Mesenchymal stem cell (in vitro differentiated cells and primary cell): ENCODE measurements around the gene FH. TPM values are rescaled to one million over a fixed set of nuclear protein-coding genes. Genes with fewer than 3 reads are reported as not detected.
A peak's percentile ranks its signal among the peaks of the same experiment; 100 is the strongest.

Experiments used
- DNase-seq: peaks from one replicate; pipeline ENCODE4 v3.0.0-alpha.2; 2013
- H2AFZ ChIP-seq: one replicate; pipeline ENCODE4 v1.6.1; 2013; ENCODE audit warnings: low read depth, mild to moderate bottlenecking, control low read depth, inconsistent platforms, low read length, moderate library complexity
- H2AK5ac ChIP-seq: 2 replicates; pipeline ENCODE4 v1.6.1; 2013; ENCODE audit warnings: low read length, moderate library complexity, mild to moderate bottlenecking, inconsistent platforms; ENCODE audit not compliant: severe bottlenecking
- H2BK120ac ChIP-seq: one replicate; pipeline ENCODE4 v1.6.1; 2013; ENCODE audit warnings: low read depth, mild to moderate bottlenecking, inconsistent platforms, low read length, moderate library complexity
- H2BK12ac ChIP-seq, 2 experiments: one replicate each; pipeline ENCODE4 v1.6.1; 2013; ENCODE audit warnings: inconsistent platforms in 2 of 2, low read length in 2 of 2, mild to moderate bottlenecking in 2 of 2, moderate library complexity in 2 of 2, control low read depth in 1 of 2
- H2BK15ac ChIP-seq: one replicate; pipeline ENCODE4 v1.6.1; 2013; ENCODE audit warnings: mild to moderate bottlenecking, low read depth, inconsistent platforms; ENCODE audit not compliant: poor library complexity, severe bottlenecking
- H2BK5ac ChIP-seq: 2 replicates; pipeline ENCODE4 v1.6.1; 2013; ENCODE audit warnings: low read depth, mild to moderate bottlenecking, low read length, control low read depth, inconsistent platforms; ENCODE audit not compliant: poor library complexity, severe bottlenecking
- H3K14ac ChIP-seq, 2 experiments: one replicate each; pipeline ENCODE4 v1.6.1; 2013; ENCODE audit warnings: inconsistent platforms in 2 of 2, low read length in 2 of 2, control low read depth in 1 of 2, mild to moderate bottlenecking in 1 of 2, moderate library complexity in 1 of 2
- H3K18ac ChIP-seq, 2 experiments: one replicate each; pipeline ENCODE4 v1.6.1; 2013; ENCODE audit warnings: inconsistent platforms in 2 of 2, low read length in 2 of 2, control low read depth in 1 of 2, low read depth in 1 of 2, mild to moderate bottlenecking in 1 of 2
- H3K23ac ChIP-seq, 2 experiments: one replicate each; pipeline ENCODE4 v1.6.1; 2013; ENCODE audit warnings: inconsistent platforms in 2 of 2, low read length in 2 of 2, mild to moderate bottlenecking in 2 of 2, moderate library complexity in 2 of 2, control low read depth in 1 of 2
- H3K27ac ChIP-seq: 2 replicates; pipeline ENCODE4 v1.5.1; 2013; ENCODE audit warnings: mild to moderate bottlenecking, moderate library complexity, low read length, control low read depth, inconsistent platforms; ENCODE audit not compliant: poor library complexity, severe bottlenecking
- H3K27me3 ChIP-seq, 2 experiments: 2 replicates each; pipeline versions ENCODE4 v1.6.1 to v1.7.0; 2013; ENCODE audit warnings: low read length in 2 of 2, mild to moderate bottlenecking in 2 of 2, moderate library complexity in 2 of 2, control low read depth in 1 of 2, inconsistent platforms in 1 of 2; ENCODE audit not compliant: control insufficient read depth in 1 of 2, insufficient read depth in 1 of 2
- H3K36me3 ChIP-seq, 2 experiments: 2 replicates each; pipeline versions ENCODE4 v1.6.1 to v1.7.0; 2013; ENCODE audit warnings: low read length in 2 of 2, control low read depth in 1 of 2, inconsistent platforms in 1 of 2, low read depth in 1 of 2, mild to moderate bottlenecking in 1 of 2; ENCODE audit not compliant: insufficient read depth in 2 of 2, control insufficient read depth in 1 of 2
- H3K4ac ChIP-seq, 2 experiments: one replicate each; pipeline ENCODE4 v1.6.1; 2013; ENCODE audit warnings: inconsistent platforms in 2 of 2, low read length in 2 of 2, mild to moderate bottlenecking in 2 of 2, moderate library complexity in 2 of 2, control low read depth in 1 of 2, low read depth in 1 of 2
- H3K4me1 ChIP-seq: 2 replicates; pipeline ENCODE4 v1.6.1; 2013; ENCODE audit warnings: low read depth, low read length, control low read depth; ENCODE audit not compliant: control insufficient read depth, insufficient read depth
- H3K4me2 ChIP-seq: 2 replicates; pipeline ENCODE4 v1.6.1; 2013; ENCODE audit warnings: low read length, mild to moderate bottlenecking, inconsistent platforms; ENCODE audit not compliant: poor library complexity, severe bottlenecking
- H3K4me3 ChIP-seq, 2 experiments: 2 replicates each; pipeline versions ENCODE4 v1.5.1 to v1.7.0; 2013; ENCODE audit warnings: low read length in 2 of 2, mild to moderate bottlenecking in 2 of 2, control low read depth in 1 of 2, low read depth in 1 of 2; ENCODE audit not compliant: insufficient read depth in 1 of 2
- H3K79me1 ChIP-seq: replicated peaks from 2 replicates; pipeline ENCODE4 v1.6.1; 2013; ENCODE audit warnings: mild to moderate bottlenecking, control low read depth, low read length, inconsistent platforms; ENCODE audit not compliant: poor library complexity, severe bottlenecking
- H3K9ac ChIP-seq: 2 replicates; pipeline ENCODE4 v1.7.0; 2013; ENCODE audit warnings: mild to moderate bottlenecking, low read length, moderate library complexity
- H3K9me3 ChIP-seq: 2 replicates; pipeline ENCODE4 v1.7.0; 2013; ENCODE audit warnings: mild to moderate bottlenecking, low read length; ENCODE audit not compliant: control insufficient read depth
- H4K8ac ChIP-seq: one replicate; pipeline ENCODE4 v1.6.1; 2013; ENCODE audit warnings: inconsistent platforms, mild to moderate bottlenecking, low read length, moderate library complexity
- H4K91ac ChIP-seq: one replicate; pipeline ENCODE4 v1.6.1; 2013; ENCODE audit warnings: mild to moderate bottlenecking, low read length, inconsistent platforms
- WGBS: methylation state at CpG from one replicate; pipeline ENCODE4 v1.1.7; 2013; ENCODE audit warnings: mixed read lengths; 5-methylcytosine and 5-hydroxymethylcytosine counted together
- polyA plus RNA-seq, 2 experiments: library from polyadenylated mRNA; stranded (reverse); fragments of 200-250 nt; gene quantifications; one replicate each; pipeline ENCODE4 v1.2.3, GENCODE V29; 2013

FH gene
- 40.5 TPM for polyA plus RNA-seq (2013, experiment 1 of 2)
- polyA plus RNA-seq (2013, experiment 2 of 2): 41.6 TPM

DNA sequence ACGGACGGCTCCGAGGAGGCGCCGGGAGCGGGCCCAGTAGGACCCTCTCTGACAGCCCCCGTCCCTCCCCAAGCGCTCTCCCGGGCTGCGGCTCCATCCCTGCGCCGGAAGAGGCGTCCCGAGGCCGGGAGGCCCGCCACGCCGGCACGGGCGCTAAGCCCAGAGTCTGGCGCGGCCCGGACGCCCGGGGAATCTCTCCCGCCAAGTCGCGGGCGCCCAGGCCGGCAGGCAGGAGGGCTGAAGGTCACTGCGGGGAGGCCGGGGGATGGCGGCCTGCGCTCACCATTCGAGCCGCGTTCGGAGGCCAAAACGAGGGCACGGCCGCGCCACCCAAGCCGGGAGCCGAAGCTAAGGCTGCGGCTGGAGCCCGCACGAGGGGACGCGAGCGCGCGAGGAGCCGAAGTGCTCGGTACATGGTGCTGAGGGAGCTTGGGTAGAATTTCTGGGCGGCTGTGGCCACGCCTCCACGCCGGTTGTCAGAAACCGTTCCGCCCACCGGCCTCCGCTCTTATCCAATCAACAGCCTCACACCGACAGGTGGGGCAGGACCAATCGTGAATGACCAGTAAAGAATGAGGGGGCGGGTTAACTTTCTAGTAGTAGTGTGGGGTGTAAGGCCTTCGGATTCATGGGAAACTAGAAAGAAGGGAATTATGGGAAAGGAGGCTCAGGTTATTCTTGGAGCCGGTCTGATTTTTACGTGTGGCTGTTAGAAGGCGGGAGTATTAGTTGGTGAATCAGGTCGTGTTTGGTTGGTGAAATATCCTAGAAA, at the start of gene FH:
Gene FH (minus strand): TSS at position 448 of the 772 bp plus-strand sequence. CDS start 33 bp downstream, at position 415.
- H2BK5ac ChIP-seq: no peak within 1 kb of the TSS
- H3K79me1 ChIP-seq: peaks cover 8% of the 10 kb centered on the region
- peak within 1 kb of the TSS; percentile 87 for H4K91ac ChIP-seq
- H3K9ac ChIP-seq: peak within 1 kb of the TSS; percentile 90
- peak within 1 kb of the TSS; percentile 91 for H2AFZ ChIP-seq
- peak within 1 kb of the TSS; percentile 82 for H3K4me2 ChIP-seq
- no peak within 1 kb of the TSS for H2BK12ac ChIP-seq
- peaks cover 2% of the 10 kb centered on the region for H3K4me1 ChIP-seq
- H2BK120ac ChIP-seq: peak within 1 kb of the TSS; percentile 68
- H3K27ac ChIP-seq: no peak within 1 kb of the TSS
- peak within 1 kb of the TSS; percentile 46 to 59 for H3K4ac ChIP-seq
- peaks cover 0 to 10% of the 10 kb centered on the region in 2 experiments for H3K36me3 ChIP-seq
- H3K4me3 ChIP-seq: peak within 1 kb of the TSS; percentile 85 to 93
- H3K23ac ChIP-seq: peak within 1 kb of the TSS in 1 of 2 experiments; percentile 48
- peak within 1 kb of the TSS; percentile 17 for H4K8ac ChIP-seq
- peak within 1 kb of the TSS; percentile 45 to 80 for H3K14ac ChIP-seq
- peak; percentile 99 for DNase-seq
- WGBS: under 1% methylated on average over 60 of the region's 70 CpGs
- peaks cover 0 to 14% of the 10 kb centered on the region in 2 experiments for H3K27me3 ChIP-seq
- H2BK15ac ChIP-seq: peak within 1 kb of the TSS; percentile 48
- no peaks in the 10 kb centered on the region for H3K9me3 ChIP-seq
- peak within 1 kb of the TSS; percentile 87 for H3K18ac ChIP-seq
- no peak within 1 kb of the TSS for H2AK5ac ChIP-seq

DNA sequence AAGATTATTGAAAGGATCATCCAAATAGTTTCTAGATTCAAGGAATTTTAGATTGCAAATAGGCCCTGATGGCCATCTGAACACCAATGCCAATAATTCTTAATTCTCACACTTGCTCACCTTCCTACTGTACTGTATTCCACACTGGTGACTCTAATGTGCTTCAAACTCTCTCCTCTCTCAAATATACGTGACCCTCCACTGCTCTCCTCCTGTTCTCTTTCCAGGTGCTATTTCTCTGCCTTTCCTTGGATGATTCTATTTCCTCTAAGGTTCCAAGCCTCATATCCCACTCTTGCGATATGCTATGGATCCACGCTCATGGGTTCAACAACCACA, 41.3 kb upstream of the FH start:
- Histone ChIP-seq H3K14ac (no peak overlapping the region), H2BK5ac (no peak overlapping the region), H3K4ac (no peak overlapping the region), H4K91ac (no peak overlapping the region), H3K79me1 (no peaks in the 10 kb centered on the region), H2AK5ac (peak overlapping the region; percentile 14), H3K27ac (peak overlapping the region; percentile 17), H2BK12ac (no peak overlapping the region), H4K8ac (no peak overlapping the region), H3K27me3 (no peaks in the 10 kb centered on the region), H2AFZ (no peak overlapping the region), H3K36me3 (peaks cover 0 to 6% of the 10 kb centered on the region in 2 experiments), H2BK120ac (no peak overlapping the region), H3K9ac (no peak overlapping the region), H3K9me3 (no peaks in the 10 kb centered on the region), H3K23ac (no peak overlapping the region), H3K4me2 (no peak overlapping the region), H3K4me3 (no peak overlapping the region), H2BK15ac (no peak overlapping the region), H3K18ac (no peak overlapping the region), H3K4me1 (peaks cover 1% of the 10 kb centered on the region)
- WGBS: 73% methylated on average over 3 of the region's 3 CpGs
- no peak for DNase-seq

DNA sequence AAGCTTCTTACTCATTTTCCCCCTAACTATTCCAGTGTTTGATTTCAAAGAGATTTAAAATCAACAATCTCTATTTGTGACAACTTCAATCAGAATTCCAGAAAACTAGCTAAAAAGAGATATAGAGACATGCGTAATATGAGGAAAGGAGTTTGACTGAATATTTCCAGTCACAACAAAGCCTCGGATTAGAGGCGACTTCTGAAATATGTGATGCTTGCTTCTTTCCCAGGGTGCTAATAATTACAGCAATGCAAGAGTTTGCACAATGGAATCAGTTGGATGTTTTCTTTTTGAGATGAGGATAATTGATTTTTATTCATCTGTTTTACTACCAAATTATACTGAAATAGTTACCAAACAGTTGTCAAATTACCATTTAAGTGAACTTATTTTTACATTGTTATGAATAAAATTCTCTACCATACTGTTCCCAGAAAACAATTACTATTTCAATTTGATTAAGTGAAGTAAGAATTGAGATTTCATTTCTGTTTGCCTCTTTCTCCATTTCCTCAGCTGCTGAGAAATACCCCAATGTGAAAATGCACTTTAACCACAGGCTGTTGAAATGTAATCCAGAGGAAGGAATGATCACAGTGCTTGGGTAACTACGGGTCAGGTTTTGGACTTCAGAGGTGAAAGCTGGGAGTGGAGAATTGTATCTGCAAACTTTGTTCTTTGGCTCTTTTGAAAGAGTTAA, 40.7 kb upstream of the FH start:
- 86% methylated on average over 4 of the region's 4 CpGs for WGBS
- Histone ChIP-seq H3K27ac (peak overlapping the region; percentile 54), H2BK5ac (peak overlapping the region; percentile 66), H3K18ac (no peak overlapping the region), H3K14ac (no peak overlapping the region), H2BK15ac (no peak overlapping the region), H3K36me3 (peaks cover 0 to 6% of the 10 kb centered on the region in 2 experiments), H3K4me2 (no peak overlapping the region), H3K9me3 (no peaks in the 10 kb centered on the region), H4K91ac (no peak overlapping the region), H2AK5ac (no peak overlapping the region), H3K4me1 (peaks cover 1% of the 10 kb centered on the region), H2BK120ac (no peak overlapping the region), H3K4ac (no peak overlapping the region), H3K4me3 (no peak overlapping the region), H3K27me3 (no peaks in the 10 kb centered on the region), H3K9ac (no peak overlapping the region), H4K8ac (no peak overlapping the region), H2AFZ (no peak overlapping the region), H3K23ac (no peak overlapping the region), H3K79me1 (no peaks in the 10 kb centered on the region), H2BK12ac (no peak overlapping the region)
- DNase-seq: no peak

DNA sequence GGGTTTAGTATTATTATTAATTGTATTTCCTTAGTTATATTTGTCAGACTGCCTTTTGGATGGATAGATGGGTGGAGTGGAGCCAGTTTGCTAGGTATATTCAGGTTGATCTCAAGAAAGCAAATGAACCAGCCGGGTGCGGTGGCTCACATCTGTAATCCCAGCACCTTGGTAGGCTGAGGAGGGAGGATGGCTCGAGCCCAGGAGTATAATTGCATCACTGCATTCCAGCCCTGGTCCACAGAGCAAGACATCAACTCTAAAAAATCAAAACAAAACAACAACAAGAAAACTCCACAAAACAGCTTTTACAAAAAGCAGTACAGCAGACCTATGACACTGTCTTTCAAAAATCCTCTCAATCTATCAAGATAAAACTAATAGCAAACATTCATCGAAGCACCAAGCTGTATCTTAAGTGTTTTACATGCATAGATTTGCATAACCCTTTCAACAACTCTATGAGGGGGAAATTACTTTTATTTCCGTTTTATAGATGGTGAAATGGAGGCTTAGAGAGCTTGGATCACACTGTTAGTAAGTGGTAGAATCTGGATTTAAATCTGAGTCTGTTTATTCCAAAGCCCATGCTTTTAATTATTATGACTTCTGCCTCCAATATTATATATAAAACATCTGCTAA, 38.1 kb upstream of the FH start:
- Histone ChIP-seq H2BK12ac (no peak overlapping the region), H3K23ac (no peak overlapping the region), H2BK120ac (no peak overlapping the region), H3K36me3 (peaks cover 0 to 6% of the 10 kb centered on the region in 2 experiments), H3K9ac (no peak overlapping the region), H3K9me3 (no peaks in the 10 kb centered on the region), H3K4me2 (no peak overlapping the region), H2AK5ac (no peak overlapping the region), H4K8ac (no peak overlapping the region), H3K27ac (peak overlapping the region; percentile 100), H3K4ac (no peak overlapping the region), H3K4me1 (peaks cover 1% of the 10 kb centered on the region), H3K4me3 (no peak overlapping the region), H2BK5ac (peak overlapping the region; percentile 39), H3K27me3 (no peaks in the 10 kb centered on the region), H4K91ac (no peak overlapping the region), H3K79me1 (no peaks in the 10 kb centered on the region), H3K14ac (no peak overlapping the region), H3K18ac (no peak overlapping the region), H2AFZ (no peak overlapping the region), H2BK15ac (no peak overlapping the region)
- WGBS: 67% methylated on average over 4 of the region's 5 CpGs
- no peak for DNase-seq
